Measurements from ENCODE around the gene RFTN1.

- no peak for TF ChIP-seq EZH2 (IDR thresholded peaks at IDR 0.05; ENCODE audit: low read depth, unreplicated experiment)
- TF ChIP-seq REST (IDR thresholded peaks at IDR 0.05; ENCODE audit: unreplicated experiment): no peak
- TF ChIP-seq CTCF (conservative IDR thresholded peaks at IDR 0.05; ENCODE audit: low read depth in 2 of 2): no peak
Observed at GRCh38 chr3:16468336-16469098, 45.0 kb downstream of the RFTN1 start.

Measured in GM23338 (cell line).